Measurements from ENCODE around the gene CALU.

CALU gene

GRCh38 chr7:128799451-128799850 is 60.3 kb downstream of the CALU start:
- H3K9me3 ChIP-seq (ENCODE audit: control insufficient read depth, insufficient read depth, low read depth, low read length) = no peaks in the 10 kb centered on the region

DNA sequence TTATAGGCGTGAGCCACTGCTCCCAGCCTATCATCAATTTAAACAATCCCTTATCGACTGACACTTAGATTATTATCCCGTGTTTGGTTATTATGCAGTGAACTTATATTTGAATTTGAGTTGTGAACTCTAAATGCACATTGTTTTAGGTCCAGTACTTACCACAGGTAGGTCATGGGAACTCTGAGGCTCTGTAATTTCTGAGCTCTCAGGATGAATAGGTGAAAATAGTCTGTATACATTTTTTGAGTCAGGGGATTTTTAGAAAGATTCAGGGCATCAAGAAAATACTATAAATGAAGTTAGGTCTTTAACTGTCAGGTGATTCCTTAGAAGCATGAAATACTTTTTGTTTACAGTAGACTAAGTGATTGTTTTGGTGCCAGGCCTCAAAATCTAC is 61.4 kb downstream of the CALU start:
- H3K27ac ChIP-seq (ENCODE audit: low read depth, low read length) = no peak overlapping the region
- H3K36me3 ChIP-seq (ENCODE audit: control insufficient read depth, insufficient read depth, low read length) = peaks cover 36% of the 10 kb centered on the region
- no peak overlapping the region for H3K4me3 ChIP-seq (ENCODE audit: low read depth, low read length)
- H3K9ac ChIP-seq (ENCODE audit: low read length) = no peak overlapping the region
- H3K27me3 ChIP-seq (ENCODE audit: control insufficient read depth, insufficient read depth, low read length) = no peaks in the 10 kb centered on the region
- H3K9me3 ChIP-seq (ENCODE audit: control insufficient read depth, insufficient read depth, low read depth, low read length) = no peaks in the 10 kb centered on the region
- no peaks in the 10 kb centered on the region for H3K4me1 ChIP-seq (ENCODE audit: control insufficient read depth, insufficient read depth, low read length)

More at GRCh38 chr7:128799451-128799850, 60.3 kb downstream of the CALU start:
- Histone ChIP-seq H3K9ac (ENCODE audit: low read length) (no peak overlapping the region), H3K27me3 (ENCODE audit: control insufficient read depth, insufficient read depth, low read length) (no peaks in the 10 kb centered on the region), H3K4me3 (ENCODE audit: low read depth, low read length) (no peak overlapping the region), H3K36me3 (ENCODE audit: control insufficient read depth, insufficient read depth, low read length) (peaks cover 35% of the 10 kb centered on the region), H3K4me1 (ENCODE audit: control insufficient read depth, insufficient read depth, low read length) (no peaks in the 10 kb centered on the region), H3K27ac (ENCODE audit: low read depth, low read length) (no peak overlapping the region)

- Histone ChIP-seq H3K9ac (ENCODE audit: low read length) (no peak overlapping the region), H3K36me3 (ENCODE audit: control insufficient read depth, insufficient read depth, low read length) (peaks cover 39% of the 10 kb centered on the region), H3K27me3 (ENCODE audit: control insufficient read depth, insufficient read depth, low read length) (no peaks in the 10 kb centered on the region), H3K27ac (ENCODE audit: low read depth, low read length) (no peak overlapping the region), H3K4me3 (ENCODE audit: low read depth, low read length) (no peak overlapping the region), H3K9me3 (ENCODE audit: control insufficient read depth, insufficient read depth, low read depth, low read length) (no peaks in the 10 kb centered on the region), H3K4me1 (ENCODE audit: control insufficient read depth, insufficient read depth, low read length) (no peaks in the 10 kb centered on the region)
These were observed 61.8 kb downstream of the CALU start for GRCh38 chr7:128801003-128801402.

DNA sequence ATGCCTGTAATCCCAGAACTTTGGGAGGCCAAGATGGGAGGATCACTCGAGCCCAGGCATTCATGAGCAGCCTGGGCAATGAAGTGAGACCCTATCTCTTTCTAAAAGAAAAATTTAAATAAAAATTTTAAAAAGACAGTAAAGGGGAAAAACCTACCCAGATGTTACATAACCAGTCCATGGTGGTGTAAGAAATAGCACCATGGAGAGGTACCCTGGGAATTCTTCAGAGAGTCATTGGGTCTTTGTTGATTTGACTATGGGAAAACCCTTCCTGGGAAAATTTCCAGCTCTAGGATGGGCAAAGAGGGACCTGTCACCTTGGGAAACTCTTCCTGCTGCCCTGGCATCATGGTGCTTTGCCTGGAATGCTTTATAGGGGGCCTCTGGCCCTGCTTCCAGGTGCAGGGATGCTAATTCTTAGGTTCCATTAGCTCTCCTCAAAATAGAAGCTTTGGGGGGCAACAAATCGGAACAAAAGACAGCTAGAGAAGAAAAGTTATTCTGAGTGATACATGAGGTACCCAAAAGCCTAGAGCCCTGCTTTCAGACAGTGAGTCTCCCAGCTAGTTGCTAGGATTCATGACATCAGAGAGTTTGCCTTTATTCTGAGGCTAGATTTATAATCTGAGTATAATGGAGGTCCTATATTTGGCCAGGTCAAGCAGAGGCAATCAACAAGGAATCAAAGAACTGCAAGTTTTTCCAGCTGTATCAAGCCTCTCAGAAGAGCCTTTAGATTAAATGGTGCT is 62.7 kb downstream of the CALU start:
- no peaks in the 10 kb centered on the region for H3K27me3 ChIP-seq (ENCODE audit: control insufficient read depth, insufficient read depth, low read length)
- H3K9me3 ChIP-seq (ENCODE audit: control insufficient read depth, insufficient read depth, low read depth, low read length) = no peaks in the 10 kb centered on the region
- no peak overlapping the region for H3K4me3 ChIP-seq (ENCODE audit: low read depth, low read length)
- H3K4me1 ChIP-seq (ENCODE audit: control insufficient read depth, insufficient read depth, low read length) = no peaks in the 10 kb centered on the region
- peaks cover 44% of the 10 kb centered on the region for H3K36me3 ChIP-seq (ENCODE audit: control insufficient read depth, insufficient read depth, low read length)
- no peak overlapping the region for H3K9ac ChIP-seq (ENCODE audit: low read length)
- no peak overlapping the region for H3K27ac ChIP-seq (ENCODE audit: low read depth, low read length)

DNA sequence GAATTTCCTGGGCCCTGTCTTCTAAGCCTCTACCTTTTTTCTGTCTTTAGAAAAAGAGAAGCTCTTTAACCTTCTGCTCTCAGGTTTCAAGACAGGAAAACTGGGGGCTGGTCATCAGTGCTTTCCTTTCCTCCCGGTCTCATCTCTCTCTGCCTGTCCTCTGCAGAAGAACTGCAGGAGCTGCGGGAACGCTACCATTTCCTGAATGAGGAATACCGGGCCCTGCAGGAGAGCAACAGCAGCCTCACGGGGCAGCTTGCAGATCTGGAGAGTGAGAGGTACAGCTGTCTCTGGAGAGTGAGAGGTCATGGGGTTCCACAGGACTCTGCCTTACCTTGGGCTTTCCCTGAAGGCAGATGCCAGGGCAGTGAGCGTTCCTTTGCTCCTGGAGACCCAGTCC is 65.3 kb downstream of the CALU start:
- no peaks in the 10 kb centered on the region for H3K4me1 ChIP-seq (ENCODE audit: control insufficient read depth, insufficient read depth, low read length)
- H3K9me3 ChIP-seq (ENCODE audit: control insufficient read depth, insufficient read depth, low read depth, low read length) = no peaks in the 10 kb centered on the region
- H3K36me3 ChIP-seq (ENCODE audit: control insufficient read depth, insufficient read depth, low read length) = peaks cover 62% of the 10 kb centered on the region
- no peak overlapping the region for H3K27ac ChIP-seq (ENCODE audit: low read depth, low read length)
- no peaks in the 10 kb centered on the region for H3K27me3 ChIP-seq (ENCODE audit: control insufficient read depth, insufficient read depth, low read length)
- no peak overlapping the region for H3K9ac ChIP-seq (ENCODE audit: low read length)
- H3K4me3 ChIP-seq (ENCODE audit: low read depth, low read length) = no peak overlapping the region

- H3K4me1 ChIP-seq (ENCODE audit: control insufficient read depth, insufficient read depth, low read length) = no peaks in the 10 kb centered on the region
- no peak overlapping the region for H3K4me3 ChIP-seq (ENCODE audit: low read depth, low read length)
- H3K9ac ChIP-seq (ENCODE audit: low read length) = no peak overlapping the region
- no peak overlapping the region for H3K27ac ChIP-seq (ENCODE audit: low read depth, low read length)
- H3K9me3 ChIP-seq (ENCODE audit: control insufficient read depth, insufficient read depth, low read depth, low read length) = no peaks in the 10 kb centered on the region
- H3K36me3 ChIP-seq (ENCODE audit: control insufficient read depth, insufficient read depth, low read length) = peaks cover 68% of the 10 kb centered on the region
- no peaks in the 10 kb centered on the region for H3K27me3 ChIP-seq (ENCODE audit: control insufficient read depth, insufficient read depth, low read length)
These were observed 66.1 kb downstream of the CALU start for GRCh38 chr7:128805225-128805624.

DNA sequence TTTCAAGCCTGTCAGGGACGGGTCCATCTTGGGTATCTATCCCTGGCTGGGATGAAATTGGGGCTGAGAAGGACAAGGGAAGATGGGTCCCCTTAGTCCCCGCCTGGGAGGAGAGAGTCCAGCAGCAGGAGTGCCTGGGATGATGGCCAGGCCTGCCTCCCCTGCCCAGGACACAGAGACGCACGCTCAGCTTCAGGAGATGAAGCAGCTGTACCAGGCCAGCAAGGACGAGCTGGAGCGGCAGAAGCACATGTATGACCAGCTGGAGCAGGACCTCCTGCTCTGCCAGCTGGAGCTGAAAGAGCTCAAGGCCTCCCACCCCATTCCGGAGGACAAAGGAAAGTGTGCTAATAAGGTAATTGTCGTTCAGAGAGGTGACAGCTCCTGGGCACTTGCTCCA is 68.0 kb downstream of the CALU start:
- Histone ChIP-seq H3K9ac (ENCODE audit: low read length) (no peak overlapping the region), H3K36me3 (ENCODE audit: control insufficient read depth, insufficient read depth, low read length) (peaks cover 66% of the 10 kb centered on the region), H3K9me3 (ENCODE audit: control insufficient read depth, insufficient read depth, low read depth, low read length) (no peaks in the 10 kb centered on the region)

GRCh38 chr7:128809363-128809762 is 70.2 kb downstream of the CALU start:
- Histone ChIP-seq H3K4me3 (ENCODE audit: low read depth, low read length) (no peak overlapping the region), H3K9me3 (ENCODE audit: control insufficient read depth, insufficient read depth, low read depth, low read length) (no peaks in the 10 kb centered on the region), H3K36me3 (ENCODE audit: control insufficient read depth, insufficient read depth, low read length) (peaks cover 64% of the 10 kb centered on the region), H3K27ac (ENCODE audit: low read depth, low read length) (no peak overlapping the region), H3K4me1 (ENCODE audit: control insufficient read depth, insufficient read depth, low read length) (peaks cover 12% of the 10 kb centered on the region), H3K9ac (ENCODE audit: low read length) (no peak overlapping the region), H3K27me3 (ENCODE audit: control insufficient read depth, insufficient read depth, low read length) (no peaks in the 10 kb centered on the region)

More for the DNA sequence above, 68.0 kb downstream of the CALU start:
- H3K4me1 ChIP-seq (ENCODE audit: control insufficient read depth, insufficient read depth, low read length) = peaks cover 3% of the 10 kb centered on the region; the same call in 1 of the 2 replicates
- no peak overlapping the region for H3K27ac ChIP-seq (ENCODE audit: low read depth, low read length)
- H3K27me3 ChIP-seq (ENCODE audit: control insufficient read depth, insufficient read depth, low read length) = no peaks in the 10 kb centered on the region
- H3K4me3 ChIP-seq (ENCODE audit: low read depth, low read length) = no peak overlapping the region

- H3K9me3 ChIP-seq (ENCODE audit: control insufficient read depth, insufficient read depth, low read depth, low read length) = no peaks in the 10 kb centered on the region
- no peak overlapping the region for H3K4me3 ChIP-seq (ENCODE audit: low read depth, low read length)
- no peak overlapping the region for H3K27ac ChIP-seq (ENCODE audit: low read depth, low read length)
- peaks cover 12% of the 10 kb centered on the region for H3K4me1 ChIP-seq (ENCODE audit: control insufficient read depth, insufficient read depth, low read length)
- no peaks in the 10 kb centered on the region for H3K27me3 ChIP-seq (ENCODE audit: control insufficient read depth, insufficient read depth, low read length)
- peaks cover 59% of the 10 kb centered on the region for H3K36me3 ChIP-seq (ENCODE audit: control insufficient read depth, insufficient read depth, low read length)
- H3K9ac ChIP-seq (ENCODE audit: low read length) = no peak overlapping the region
These were observed 71.3 kb downstream of the CALU start for GRCh38 chr7:128810473-128810872.

DNA sequence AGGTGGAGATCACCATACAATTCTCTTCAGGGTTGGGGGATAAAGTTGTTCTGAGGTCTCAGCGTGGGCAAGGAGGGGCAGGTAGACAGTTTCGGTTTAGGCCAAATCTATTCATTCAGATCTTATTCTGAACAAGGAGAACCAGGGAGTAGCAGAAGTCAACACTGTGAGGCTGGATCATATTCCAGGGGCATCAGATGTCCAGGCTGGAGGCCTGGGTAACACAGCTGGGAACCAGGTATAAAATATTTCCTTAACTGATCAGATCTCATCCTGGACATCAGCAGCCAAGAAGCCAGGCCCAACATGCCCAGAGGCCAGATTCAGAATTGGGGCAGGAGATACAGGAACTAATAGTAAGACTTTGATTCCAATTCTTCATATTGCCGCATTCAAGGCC is 71.8 kb downstream of the CALU start:
- Histone ChIP-seq H3K9me3 (ENCODE audit: control insufficient read depth, insufficient read depth, low read depth, low read length) (no peaks in the 10 kb centered on the region), H3K4me3 (ENCODE audit: low read depth, low read length) (no peak overlapping the region), H3K4me1 (ENCODE audit: control insufficient read depth, insufficient read depth, low read length) (peaks cover 12% of the 10 kb centered on the region), H3K9ac (ENCODE audit: low read length) (no peak overlapping the region), H3K36me3 (ENCODE audit: control insufficient read depth, insufficient read depth, low read length) (peaks cover 54% of the 10 kb centered on the region), H3K27ac (ENCODE audit: low read depth, low read length) (no peak overlapping the region), H3K27me3 (ENCODE audit: control insufficient read depth, insufficient read depth, low read length) (no peaks in the 10 kb centered on the region)

DNA sequence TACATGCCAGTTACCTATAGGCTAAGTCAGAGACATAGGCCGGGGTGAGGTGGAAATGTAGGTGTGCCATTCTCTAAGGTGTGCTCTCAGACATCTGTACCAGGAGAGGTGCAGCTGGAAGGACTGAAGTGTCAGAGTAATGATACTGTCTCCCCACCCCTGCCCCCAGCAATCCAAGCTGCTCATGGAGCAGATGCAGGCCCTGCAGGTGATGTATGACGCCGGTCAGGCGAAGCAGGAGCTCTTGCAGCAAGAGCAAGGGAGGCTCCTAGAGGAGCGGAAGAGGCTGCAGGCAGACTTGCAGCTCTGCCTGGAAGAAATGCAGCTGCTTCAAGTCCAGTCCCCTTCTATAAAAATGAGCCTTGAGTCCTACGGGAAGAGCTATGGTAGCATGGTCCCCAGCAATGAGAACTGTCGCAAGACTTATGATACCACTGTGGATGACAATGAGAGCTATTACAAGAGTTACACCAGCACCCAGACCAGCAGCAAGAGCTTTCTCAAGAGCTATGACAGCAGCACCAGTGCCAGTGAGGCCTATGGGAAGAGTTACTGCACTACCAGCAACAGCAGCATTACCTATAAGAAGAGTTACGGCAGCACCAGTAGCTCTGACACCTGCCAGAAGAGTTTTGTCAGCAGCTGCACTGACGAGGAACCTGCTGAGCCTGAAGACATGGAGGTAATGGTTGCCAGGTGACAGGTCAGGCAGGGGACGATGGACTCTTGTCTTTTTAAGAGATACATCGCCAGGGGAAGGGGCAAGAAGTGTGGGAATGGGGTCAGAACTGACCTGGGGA is 72.7 kb downstream of the CALU start:
- Histone ChIP-seq H3K27me3 (ENCODE audit: control insufficient read depth, insufficient read depth, low read length) (no peaks in the 10 kb centered on the region), H3K4me1 (ENCODE audit: control insufficient read depth, insufficient read depth, low read length) (peaks cover 12% of the 10 kb centered on the region), H3K27ac (ENCODE audit: low read depth, low read length) (no peak overlapping the region), H3K4me3 (ENCODE audit: low read depth, low read length) (no peak overlapping the region), H3K36me3 (ENCODE audit: control insufficient read depth, insufficient read depth, low read length) (peaks cover 45% of the 10 kb centered on the region), H3K9ac (ENCODE audit: low read length) (no peak overlapping the region), H3K9me3 (ENCODE audit: control insufficient read depth, insufficient read depth, low read depth, low read length) (no peaks in the 10 kb centered on the region)

Measured in HUES6 (cell line).